NCI-H1417 (cell line): Measurements from ENCODE around the gene CAMK2G.
"Not testable (repeated sequence)": the region's sequence is repeated elsewhere in the genome, so short reads cannot be mapped to it uniquely, and the experiment has no call there.

Experiments
- DNase-seq, 3 experiments: peaks; one replicate each; lab custom pipeline; 2025; lab: John Stamatoyannopoulos, UW

The CAMK2G gene

DNA sequence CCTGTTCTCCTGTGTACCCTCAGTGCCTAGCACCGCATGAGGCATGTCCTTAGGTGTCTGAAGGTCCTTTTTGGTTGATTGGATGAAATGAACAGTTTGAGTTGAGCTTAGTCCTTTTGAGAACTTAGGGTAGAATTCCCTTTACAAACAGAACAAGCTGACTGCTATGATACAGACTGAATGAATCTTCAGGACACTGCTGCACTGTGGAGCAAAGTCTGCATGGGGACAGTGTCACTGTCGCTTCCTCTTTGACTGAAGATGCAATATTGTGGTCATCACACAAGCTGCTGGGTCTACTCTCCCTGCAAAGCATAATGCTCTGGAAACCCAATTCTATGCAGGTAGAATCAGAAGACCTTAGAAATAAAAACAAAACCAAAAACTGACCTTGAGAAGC, 28.0 kb upstream of the CAMK2G start:
- no peak for DNase-seq

DNA sequence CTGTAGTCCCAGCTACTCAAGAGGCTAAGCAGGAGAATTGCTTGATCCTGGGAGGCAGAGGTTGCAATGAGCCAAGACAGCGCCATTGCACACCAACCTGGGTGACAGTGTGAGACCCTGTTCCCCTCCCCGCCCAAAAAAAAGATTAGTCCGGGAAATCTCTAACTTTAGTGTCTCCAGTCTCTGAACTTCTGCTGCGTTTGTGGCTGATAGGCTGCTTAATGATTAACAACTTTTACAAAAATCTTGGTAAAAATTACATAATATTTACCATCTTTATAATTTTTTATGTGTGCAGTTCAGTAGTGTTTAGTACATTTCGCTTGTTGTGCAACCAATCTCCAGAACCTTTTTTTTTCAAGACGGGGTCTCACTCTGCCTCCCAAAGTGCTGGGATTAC, 26.9 kb upstream of the CAMK2G start:
- no peak for DNase-seq

DNA sequence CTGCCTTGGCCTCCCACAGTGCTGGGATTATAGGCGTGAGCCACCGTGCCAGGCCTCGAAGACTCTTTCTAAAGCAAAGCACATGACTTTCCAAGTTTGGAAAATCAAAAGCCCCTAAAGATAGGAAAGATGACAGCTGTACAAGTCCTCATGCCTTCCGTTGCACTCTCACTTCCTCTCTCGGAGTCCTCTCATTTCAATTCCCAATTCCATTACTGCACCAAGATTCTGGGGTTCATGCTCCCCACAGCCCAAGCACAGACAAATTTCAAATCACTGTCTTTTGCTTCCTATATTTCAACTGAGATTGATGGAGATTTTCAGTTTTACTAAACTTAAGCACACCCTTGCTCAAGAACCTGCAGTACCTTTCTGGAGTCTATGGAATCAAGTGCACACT, 25.7 kb upstream of the CAMK2G start:
- no peak for DNase-seq

DNA sequence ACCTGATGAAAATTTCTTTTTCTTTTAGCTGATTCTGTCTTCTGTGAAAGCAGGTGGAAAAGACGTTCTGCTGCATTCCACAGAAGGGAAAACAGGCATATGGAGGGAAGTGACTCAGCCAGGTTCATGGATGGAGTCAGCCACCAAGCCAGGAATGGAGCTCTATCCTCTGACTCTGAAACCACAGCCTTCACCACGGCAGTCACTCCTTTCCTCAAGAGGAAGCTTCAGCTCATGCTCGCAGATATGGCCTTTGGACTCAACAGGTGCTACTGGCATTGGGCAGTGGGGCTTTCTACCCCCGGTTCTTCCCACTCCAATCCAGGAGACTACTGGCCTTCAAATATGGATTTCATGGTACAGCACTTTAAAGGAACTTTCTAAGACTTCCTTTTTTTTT, 25.1 kb upstream of the CAMK2G start:
- DNase-seq: no peak

DNA sequence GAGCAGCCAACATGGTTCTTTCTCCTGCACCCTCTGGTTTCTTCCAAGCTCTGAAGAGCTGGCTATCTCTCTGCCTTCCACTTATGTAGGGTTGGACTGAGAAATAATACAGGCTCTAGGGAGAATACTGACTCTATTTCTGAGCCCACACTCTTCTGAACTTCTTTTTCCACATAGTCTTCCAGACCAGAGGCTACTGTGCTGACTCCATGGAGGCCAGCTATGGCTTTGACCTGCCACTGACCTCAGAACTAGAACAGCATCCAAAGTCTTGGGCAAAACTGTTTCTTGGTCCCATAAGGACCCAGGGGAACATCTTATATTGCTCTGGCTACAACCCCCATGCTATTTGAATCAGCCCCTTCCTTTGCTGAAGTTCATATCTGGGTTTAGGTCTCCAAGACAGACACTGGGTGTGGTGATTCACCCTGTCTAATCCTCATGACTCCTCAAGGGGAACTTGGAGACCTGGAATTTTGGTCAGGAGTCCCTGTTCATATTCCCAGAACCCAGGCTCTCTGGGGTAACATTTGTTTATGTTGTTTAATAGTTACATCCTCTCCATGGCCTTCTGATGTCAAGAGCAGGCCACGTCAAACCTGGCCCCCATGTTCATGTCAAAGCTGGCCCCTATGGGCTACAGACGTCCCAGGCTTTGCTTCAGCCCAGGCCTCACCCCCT, 24.5 kb upstream of the CAMK2G start:
- DNase-seq: no peak

DNA sequence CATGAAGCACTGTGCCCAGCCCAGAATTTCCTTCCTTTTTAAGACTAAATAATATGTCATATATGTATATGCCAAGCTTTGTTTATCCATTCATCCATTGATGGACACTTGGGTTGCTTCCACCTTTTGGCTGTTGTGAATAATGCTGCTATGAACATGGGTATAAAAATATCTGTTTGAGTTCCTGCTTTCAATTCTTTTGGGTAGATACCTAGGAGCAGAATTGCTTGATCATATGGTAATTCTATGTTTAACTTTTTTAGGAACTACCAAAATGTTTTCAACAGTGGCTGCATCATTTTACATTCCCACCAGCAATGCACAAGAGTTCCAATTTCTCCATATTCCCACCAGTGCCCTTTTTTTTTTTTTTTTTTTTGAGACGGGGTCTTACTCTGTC, 23.3 kb upstream of the CAMK2G start:
- DNase-seq: no peak

DNA sequence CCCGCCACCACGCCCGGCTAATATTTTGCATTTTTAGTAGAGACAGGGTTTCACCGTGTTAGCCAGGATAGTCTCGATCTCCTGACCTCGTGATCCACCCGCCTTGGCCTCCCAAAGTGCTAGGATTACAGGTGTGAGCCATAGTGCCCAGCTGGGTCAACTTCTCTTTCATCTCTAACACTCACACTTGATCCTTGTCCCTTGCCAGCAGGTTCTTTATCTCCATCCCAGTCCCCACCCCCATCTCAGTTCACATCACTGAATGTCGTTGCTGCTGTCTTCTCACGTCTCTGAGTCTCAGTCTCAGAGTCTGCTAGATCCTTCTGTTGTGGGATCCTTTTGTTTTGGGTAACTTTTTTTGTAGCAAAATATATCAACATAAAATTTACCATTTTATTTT, 21.0 kb upstream of the CAMK2G start:
- not testable (repeated sequence) for DNase-seq

DNA sequence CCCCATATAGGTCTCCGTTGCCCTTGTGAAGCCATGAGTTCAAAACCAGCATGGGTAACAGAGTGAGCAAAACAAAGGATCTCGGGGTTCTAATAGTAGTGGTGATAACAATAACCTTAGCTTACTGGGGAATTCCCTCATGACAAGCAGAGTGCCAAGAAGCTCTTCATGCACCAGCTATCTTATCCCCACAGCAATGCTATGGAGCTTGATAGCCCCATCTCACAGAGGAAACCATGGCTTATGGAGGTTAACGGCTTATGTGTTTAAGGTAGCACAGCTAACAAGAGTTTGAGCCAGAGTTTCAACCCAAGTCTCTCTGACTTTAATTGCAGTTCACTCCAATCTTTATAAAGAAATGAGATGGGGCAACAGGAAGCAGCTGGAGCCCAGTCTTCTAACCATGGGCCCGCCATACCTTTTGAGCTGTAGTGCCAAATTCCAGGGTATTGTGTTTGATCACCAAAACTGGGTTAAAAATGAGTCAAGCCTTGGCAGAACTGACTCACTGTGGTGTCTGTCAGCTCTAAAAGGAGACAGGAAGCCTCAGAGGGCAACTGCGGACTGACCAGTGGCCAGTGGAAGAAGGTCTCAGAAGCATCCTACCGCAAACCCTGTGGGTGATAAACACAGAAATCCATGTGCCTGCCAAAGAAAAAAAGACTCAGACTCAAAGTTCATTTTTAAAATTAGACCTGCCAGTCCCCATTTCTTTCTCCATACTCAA, 20.1 kb upstream of the CAMK2G start:
- DNase-seq: no peak

DNA sequence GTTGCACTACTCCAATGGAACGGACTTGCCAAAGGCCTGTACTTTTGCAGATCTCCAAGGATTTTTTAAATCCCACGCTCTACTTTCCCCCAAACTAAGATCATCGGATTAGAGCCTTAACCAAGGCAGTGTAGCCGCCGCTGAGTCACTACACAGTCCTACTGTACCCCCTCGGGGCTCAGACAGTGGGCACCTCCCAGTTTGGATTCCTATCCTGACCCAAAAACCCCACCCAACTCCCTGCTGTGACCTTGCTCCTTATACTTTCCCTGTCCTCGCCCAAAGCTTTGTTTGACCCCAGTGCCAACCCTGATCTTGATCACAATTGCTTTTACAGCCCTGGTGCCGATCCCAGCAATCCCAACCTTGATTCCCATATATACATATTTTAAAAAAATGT, 19.1 kb upstream of the CAMK2G start:
- DNase-seq: no peak

DNA sequence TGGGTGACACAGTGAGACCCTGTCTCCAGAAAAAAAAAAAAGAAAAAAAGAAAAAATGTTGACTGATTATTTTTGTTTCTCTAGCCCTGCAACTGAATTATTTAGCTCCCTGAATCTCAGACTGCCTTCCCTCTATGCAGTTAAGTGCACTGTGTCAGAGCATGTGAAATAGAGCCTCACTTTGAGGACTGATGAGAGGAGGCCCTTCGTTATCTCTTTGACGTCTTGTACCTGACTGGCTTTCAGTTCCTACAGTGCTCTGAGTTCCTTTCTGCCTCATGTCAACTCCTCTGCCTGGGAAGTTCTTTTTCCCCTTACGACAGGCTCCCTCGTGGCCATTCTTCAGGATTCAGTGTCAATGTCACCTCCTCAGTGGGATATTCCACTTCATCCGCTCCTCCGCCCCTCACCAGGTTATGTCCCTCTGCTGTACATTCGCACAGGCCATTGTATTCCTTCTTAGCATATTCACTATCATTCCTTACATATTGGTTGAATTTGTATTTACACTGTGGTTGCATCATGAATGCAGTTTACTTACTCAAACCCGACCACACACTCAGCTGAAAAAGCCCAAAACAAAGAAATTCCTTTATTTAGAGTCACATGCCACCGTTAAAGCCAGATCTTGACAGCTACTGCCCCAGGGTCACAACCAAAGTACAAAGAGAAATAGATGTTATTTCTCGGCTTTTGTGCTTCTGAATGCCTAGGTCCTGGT, 18.1 kb upstream of the CAMK2G start:
- no peak for DNase-seq

DNA sequence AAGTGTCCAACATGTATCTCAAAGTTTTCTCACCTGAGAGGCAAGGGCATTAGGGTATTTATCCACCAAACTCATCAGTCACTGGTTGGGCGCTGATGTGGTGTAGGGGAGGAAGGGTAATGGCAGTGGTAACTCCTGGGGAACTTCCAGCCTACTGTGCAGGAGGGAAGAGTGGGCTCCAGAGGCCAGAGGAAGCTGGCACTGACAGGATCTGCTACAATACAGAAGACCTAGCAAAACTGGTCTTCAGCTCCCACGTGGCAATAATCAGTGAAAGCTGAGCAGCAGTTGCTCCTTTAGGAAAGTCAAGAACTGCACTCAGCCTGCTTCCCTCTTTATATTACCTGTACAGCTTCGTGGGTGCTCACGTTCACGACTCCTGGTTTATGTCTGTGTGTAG, 17.2 kb upstream of the CAMK2G start:
- no peak for DNase-seq

DNA sequence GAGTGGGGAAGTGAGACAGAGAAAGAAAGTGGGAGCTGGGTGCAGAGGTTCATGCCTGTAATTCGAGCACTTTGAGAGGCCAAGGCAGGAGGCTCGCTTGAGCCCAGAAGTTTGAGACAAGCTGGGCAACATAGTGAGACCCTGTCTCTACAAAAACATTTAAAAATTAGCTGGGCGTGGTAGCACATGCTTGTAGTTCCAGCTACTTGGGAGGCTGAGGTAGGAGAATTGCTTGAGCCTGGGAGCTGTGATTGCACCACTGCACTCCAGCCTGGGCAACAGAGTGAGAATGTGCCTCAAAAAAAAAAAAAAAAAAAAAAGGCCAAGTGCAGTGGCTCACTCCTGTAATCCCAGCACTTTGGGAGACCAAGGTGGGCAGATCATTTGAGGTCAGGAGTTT, 16.5 kb upstream of the CAMK2G start:
- not testable (repeated sequence) for DNase-seq

DNA sequence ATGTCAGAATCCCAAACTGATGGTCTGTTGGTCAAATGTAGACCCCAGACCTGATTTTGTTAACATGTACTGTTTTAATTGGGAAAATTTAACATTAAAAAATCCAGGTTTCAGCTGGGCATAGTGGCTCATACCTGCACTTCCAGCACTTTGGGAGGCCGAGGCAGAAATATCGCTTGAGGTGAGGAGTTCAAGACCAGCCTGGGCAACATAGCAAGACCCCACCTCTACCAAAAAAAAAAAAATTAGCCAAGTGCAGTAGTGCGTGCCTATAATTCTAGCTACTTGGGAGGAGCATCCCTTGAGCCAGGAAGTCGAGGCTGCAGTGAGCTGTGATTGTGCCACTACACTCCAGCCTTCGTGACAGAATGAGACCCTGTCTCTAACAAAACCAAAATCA, 15.9 kb upstream of the CAMK2G start:
- no peak for DNase-seq

DNA sequence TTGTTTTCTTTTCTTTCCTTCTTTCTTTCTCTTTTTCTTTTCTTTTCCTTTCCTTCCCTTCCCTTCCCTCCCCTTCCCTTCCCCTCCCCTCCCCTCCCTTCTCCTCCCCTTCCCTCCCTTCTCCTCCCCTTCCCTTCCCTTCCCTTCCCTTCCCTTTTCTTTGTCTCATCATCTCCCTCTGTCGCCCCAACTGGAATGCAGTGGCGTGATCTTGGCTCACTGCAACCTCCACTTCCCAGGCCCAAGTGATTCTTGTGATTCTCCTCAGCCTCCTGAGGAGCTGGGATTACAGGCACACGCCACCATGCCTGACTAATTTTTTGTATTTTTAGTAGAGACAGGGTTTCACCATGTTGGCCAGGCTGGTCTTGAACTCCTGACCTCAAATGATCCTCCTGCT, 15.1 kb upstream of the CAMK2G start:
- DNase-seq: not testable (repeated sequence)

DNA sequence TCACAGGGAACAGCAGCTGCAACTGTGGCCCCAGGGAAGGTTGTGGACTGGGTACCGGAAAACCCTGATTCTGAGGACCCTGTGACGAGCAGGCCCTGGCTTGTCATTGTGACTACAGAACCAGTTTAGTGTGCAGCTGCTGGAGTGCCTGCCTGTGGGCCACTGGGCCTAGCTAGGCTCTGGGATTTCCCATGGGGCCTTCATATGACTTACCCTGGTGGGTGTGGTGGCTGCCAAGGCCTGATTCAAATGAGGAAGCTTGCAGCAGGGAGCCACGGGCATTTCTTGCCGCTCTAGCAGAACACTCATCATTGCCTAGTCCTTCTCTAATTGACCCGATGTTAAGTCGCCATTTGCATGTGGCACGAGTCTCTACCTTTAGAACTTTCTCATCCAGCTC, 14.7 kb upstream of the CAMK2G start:
- DNase-seq: peak in 2 of 3 experiments; percentile 32 to 47

DNA sequence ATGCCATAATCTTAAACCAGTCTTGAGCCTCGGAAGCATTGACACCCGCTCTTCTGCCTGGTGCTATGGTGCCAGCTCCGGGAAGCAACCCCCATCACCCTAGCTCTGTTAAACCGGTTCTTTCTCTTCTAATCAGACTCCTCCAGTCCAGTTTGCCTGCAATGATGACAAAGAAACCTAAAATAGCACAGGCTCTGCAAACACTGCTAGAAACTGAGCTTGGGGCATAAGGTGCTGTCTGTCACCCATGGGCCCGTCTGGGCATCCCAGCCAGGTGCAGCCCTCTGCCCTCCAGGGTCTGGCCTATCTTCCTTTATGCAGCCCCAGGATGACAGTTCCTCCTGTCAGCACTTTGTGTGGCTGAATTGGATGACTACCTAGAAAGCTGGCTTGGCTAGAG, 14.2 kb upstream of the CAMK2G start:
- peak in 1 of 3 experiments; percentile 47 for DNase-seq

DNA sequence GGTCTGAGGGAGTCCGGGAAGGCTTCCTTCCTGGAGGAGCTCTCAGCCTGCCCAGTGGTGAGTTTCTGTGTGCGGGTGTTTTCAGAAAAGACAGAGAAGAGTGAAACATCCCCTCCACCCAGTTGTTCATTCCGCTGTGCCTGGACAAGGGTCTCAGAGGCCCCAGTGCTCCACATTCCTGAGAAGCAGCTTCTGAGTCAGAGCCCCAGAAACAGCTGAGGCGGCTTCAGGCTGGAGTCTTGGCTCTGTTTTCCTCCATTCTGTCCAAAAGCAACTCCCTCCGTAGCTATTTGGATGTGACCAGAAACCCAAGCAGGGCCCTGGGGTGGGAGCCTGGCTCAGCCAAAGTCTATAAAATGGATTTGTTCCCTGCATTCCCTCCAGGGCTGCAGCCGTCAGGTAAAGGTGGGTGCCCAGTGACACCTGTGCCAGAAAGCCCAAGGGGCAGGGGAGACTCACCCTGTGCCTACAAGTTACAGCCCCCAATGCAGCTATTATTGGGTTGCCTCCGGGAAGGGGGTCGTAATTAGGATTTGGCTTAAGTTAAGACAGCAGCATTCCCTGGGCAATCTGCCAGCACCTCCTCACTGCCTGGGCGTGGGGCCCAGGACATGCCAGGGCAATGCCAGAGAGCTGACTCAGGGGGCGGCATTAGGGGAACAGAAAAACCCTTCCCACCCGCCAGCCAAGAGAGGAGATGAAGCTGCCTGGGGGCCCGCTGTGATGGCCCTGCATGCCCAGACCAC, 13.1 kb upstream of the CAMK2G start:
- peak in 1 of 3 experiments; percentile 6 for DNase-seq

DNA sequence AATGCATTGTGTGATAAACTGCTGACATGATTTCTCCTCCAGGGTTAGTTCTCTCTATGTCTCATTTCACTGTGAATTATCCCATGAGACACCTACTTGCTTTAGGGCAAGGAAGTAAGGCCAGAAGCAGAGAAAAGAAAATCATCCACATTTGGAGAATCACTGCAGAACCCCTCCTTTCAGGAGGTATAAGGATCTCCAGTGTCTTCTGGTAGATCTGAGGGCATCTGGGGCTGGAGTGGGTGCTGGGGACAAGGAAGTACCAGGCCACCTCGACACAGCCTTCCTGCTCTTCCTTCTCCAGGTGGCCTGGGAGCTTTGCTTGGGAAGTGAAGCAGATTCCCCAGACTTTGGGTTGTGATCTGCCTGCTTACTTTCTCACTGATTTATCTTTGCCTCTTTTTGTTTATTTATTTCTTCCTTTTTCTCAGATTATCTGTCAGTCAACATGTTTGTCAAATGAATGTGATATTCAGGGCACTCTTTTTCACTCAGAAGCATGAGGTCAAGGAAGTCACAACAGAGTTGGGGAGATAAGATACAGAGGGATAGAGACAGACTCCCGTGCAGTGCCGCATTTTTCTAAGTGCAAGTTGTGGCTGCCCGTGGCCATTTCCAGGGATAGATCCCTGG, 12.4 kb upstream of the CAMK2G start:
- no peak for DNase-seq

DNA sequence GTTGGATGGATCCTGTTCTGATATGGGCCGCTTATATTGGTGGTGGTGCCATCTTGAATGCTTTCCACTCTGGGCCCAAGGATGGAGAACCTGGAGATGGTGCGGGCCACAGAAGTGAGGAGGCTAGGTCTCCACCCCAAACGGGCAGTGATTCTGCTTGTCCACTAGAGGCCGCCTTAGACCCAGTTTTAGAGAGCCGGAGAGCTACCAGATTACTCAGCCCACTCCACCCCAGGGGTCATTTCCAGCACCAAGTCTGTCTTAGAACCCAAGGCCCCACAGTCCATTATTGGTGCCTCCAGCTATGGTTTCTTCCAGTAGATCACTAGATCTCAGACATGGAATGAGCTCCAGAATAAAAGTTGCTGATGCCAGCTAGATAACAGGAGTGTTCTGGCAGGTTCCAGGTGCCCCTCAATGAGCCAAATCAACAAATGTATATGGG, 11.8 kb upstream of the CAMK2G start:
- peak; percentile 25 to 73 (median 46) for DNase-seq

DNA sequence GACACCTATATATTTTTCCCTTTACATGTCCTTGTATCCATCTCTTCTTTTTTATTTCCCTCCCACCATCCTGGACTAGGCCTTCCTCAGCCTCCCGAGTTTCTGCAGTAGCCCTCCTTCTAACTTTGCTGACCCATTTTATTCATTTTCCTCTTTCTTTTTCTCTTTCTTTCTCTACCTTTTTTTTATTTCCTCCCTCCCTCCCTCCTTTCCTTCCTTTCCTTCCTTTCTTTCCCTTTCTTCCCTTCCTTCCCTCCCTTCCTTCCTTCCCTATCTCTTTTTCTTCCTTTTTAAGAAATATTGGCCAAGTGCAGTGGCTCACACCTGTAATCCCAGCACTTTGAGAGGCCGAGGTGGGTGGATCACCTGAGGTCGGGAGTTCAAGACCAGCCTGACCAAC, 9.7 kb upstream of the CAMK2G start:
- no peak for DNase-seq

DNA sequence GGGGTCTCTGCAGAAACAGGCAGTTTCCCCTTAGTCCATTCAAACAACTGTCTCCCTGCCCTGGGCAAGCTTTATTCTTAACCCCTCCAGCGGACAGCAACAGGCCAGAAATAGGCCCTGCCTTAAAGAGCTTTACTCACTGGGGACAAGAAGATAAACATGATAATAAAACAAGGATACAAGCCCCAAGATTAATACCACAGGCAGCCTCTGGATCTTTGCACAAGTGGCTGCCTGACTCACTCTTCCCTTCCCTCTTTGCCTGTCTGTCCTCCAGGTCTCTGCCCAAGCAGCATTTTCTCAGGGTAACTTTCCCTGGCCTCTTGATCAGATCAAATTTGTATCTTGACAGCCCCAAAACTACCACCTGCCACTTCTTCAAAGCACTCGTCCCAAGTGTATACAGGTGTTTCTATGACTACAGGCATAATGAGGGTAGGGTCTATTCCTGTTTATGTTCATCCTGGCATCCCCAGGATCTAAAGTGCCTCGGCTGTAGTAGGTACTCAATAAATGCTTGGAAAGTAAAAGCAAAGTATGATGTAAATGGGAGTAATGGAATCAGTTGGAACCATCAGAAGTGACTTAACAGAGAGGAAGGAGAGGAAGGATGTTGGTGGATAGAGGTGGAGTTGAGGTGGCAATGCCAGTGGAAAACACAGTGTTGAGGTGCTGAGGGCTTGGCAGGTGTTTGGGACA, 7.0 kb upstream of the CAMK2G start:
- DNase-seq: no peak
